ENCODE data around the gene CST9.

- TF ChIP-seq CTCF (IDR thresholded peaks at IDR 0.05 in 4 of 5, conservative IDR thresholded peaks at IDR 0.05 in 1 of 5) (no peak), POLR2A (IDR thresholded peaks at IDR 0.05) (no peak)
Observed at GRCh38 chr20:23651117-23651516, 45.4 kb upstream of the CST9 start.

Data from gastrocnemius medialis (tissue), 4 donors.